Choroid plexus epithelial cell (primary cell): Measurements from ENCODE around the gene COX7A2.

ENCODE experiments used
- DNase-seq: peaks from one replicate; pipeline ENCODE4 v3.0.0-alpha.2; 2010; ENCODE audit warnings: low read depth
- H3K4me3 ChIP-seq: 2 replicates; pipeline ENCODE4 v1.5.1; 2011; ENCODE audit warnings: low read depth, mild to moderate bottlenecking, control low read depth, low read length, moderate library complexity
- CTCF ChIP-seq: conservative IDR thresholded peaks from 2 replicates; pipeline ENCODE4 v1.5.1; 2011; ENCODE audit warnings: low read depth, mild to moderate bottlenecking, control low read depth, inconsistent platforms, low read length, moderate library complexity

The COX7A2 gene

GRCh38 chr6:75262716-75263400 lies 19.3 kb upstream of the COX7A2 start:
- DNase-seq = no peak
- no peak overlapping the region for H3K4me3 ChIP-seq

GRCh38 chr6:75261299-75261698 lies 17.7 kb upstream of the COX7A2 start:
- TF ChIP-seq CTCF = no peak
- H3K4me3 ChIP-seq = no peak overlapping the region
- DNase-seq = no peak

More at GRCh38 chr6:75262716-75263400, 19.3 kb upstream of the COX7A2 start:
- no peak for TF ChIP-seq CTCF

GRCh38 chr6:75257343-75258087 lies 13.9 kb upstream of the COX7A2 start:
- no peak for TF ChIP-seq CTCF
- DNase-seq = no peak

GRCh38 chr6:75250552-75250951 lies 7.0 kb upstream of the COX7A2 start:
- H3K4me3 ChIP-seq = no peak overlapping the region
- TF ChIP-seq CTCF = no peak
- no peak for DNase-seq

More at GRCh38 chr6:75257343-75258087, 13.9 kb upstream of the COX7A2 start:
- H3K4me3 ChIP-seq = no peak overlapping the region

GRCh38 chr6:75249837-75250236 lies 6.2 kb upstream of the COX7A2 start:
- no peak overlapping the region for H3K4me3 ChIP-seq
- DNase-seq = no peak
- no peak for TF ChIP-seq CTCF

- no peak overlapping the region for H3K4me3 ChIP-seq
- no peak for TF ChIP-seq CTCF
- DNase-seq = no peak
Measured at GRCh38 chr6:75246386-75246785, 2.8 kb upstream of the COX7A2 start.

GRCh38 chr6:75244063-75244584 lies 523 bp upstream of the COX7A2 start:
- H3K4me3 ChIP-seq = peak overlapping the region; percentile 69
- DNase-seq = no peak
- no peak for TF ChIP-seq CTCF
